ENCODE results near the gene ACAP3. TPM values are rescaled to one million over a fixed set of nuclear protein-coding genes. Genes with fewer than 3 reads are reported as not detected.
"Not testable (repeated sequence)": the region's sequence is repeated elsewhere in the genome, so short reads cannot be mapped to it uniquely, and the experiment has no call there.

ACAP3 gene
- total RNA-seq, 4 donors from 2014 or later: 98.8 to 189 (median 115) TPM

GRCh38 chr1:1255611-1256010 is 52.1 kb downstream of the ACAP3 start:
- intact Hi-C loops (cut with DNase I; ENCODE audit: low total_unique reads): no loop called here
- TF ChIP-seq POLR2A (IDR thresholded peaks at IDR 0.05): no peak
- TF ChIP-seq, protein P1, sequence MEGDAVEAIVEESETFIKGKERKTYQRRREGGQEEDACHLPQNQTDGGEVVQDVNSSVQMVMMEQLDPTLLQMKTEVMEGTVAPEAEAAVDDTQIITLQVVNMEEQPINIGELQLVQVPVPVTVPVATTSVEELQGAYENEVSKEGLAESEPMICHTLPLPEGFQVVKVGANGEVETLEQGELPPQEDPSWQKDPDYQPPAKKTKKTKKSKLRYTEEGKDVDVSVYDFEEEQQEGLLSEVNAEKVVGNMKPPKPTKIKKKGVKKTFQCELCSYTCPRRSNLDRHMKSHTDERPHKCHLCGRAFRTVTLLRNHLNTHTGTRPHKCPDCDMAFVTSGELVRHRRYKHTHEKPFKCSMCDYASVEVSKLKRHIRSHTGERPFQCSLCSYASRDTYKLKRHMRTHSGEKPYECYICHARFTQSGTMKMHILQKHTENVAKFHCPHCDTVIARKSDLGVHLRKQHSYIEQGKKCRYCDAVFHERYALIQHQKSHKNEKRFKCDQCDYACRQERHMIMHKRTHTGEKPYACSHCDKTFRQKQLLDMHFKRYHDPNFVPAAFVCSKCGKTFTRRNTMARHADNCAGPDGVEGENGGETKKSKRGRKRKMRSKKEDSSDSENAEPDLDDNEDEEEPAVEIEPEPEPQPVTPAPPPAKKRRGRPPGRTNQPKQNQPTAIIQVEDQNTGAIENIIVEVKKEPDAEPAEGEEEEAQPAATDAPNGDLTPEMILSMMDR (IDR thresholded peaks at IDR 0.05): no peak
- DNase-seq (ENCODE audit: low spot score in 2 of 2): no peak
- no peak overlapping the region for H3K4me3 ChIP-seq (ENCODE audit: low read depth, poor library complexity, severe bottlenecking)
- 93 to 94% methylated on average over 10 of the region's 10 CpGs for WGBS, 2 donors

GRCh38 chr1:1255078-1255477 is 52.7 kb downstream of the ACAP3 start:
- DNase-seq (ENCODE audit: low spot score in 2 of 2): no peak
- intact Hi-C loops (cut with DNase I; ENCODE audit: low total_unique reads): no loop called here
- TF ChIP-seq, protein P1 (IDR thresholded peaks at IDR 0.05): no peak
- TF ChIP-seq POLR2A (IDR thresholded peaks at IDR 0.05): no peak
- WGBS, 2 donors: 93 to 94% methylated on average over 26 of the region's 26 CpGs
- no peak overlapping the region for H3K4me3 ChIP-seq (ENCODE audit: low read depth, poor library complexity, severe bottlenecking)

GRCh38 chr1:1254667-1254998 is 53.1 kb downstream of the ACAP3 start:
- WGBS, 2 donors: 84 to 88% methylated on average over 15 to 21 of the region's 21 CpGs
- TF ChIP-seq POLR2A (IDR thresholded peaks at IDR 0.05): no peak
- DNase-seq (ENCODE audit: low spot score in 2 of 2): no peak
- intact Hi-C loops (cut with DNase I; ENCODE audit: low total_unique reads): no loop called here
- H3K4me3 ChIP-seq (ENCODE audit: low read depth, poor library complexity, severe bottlenecking): no peak overlapping the region

DNA sequence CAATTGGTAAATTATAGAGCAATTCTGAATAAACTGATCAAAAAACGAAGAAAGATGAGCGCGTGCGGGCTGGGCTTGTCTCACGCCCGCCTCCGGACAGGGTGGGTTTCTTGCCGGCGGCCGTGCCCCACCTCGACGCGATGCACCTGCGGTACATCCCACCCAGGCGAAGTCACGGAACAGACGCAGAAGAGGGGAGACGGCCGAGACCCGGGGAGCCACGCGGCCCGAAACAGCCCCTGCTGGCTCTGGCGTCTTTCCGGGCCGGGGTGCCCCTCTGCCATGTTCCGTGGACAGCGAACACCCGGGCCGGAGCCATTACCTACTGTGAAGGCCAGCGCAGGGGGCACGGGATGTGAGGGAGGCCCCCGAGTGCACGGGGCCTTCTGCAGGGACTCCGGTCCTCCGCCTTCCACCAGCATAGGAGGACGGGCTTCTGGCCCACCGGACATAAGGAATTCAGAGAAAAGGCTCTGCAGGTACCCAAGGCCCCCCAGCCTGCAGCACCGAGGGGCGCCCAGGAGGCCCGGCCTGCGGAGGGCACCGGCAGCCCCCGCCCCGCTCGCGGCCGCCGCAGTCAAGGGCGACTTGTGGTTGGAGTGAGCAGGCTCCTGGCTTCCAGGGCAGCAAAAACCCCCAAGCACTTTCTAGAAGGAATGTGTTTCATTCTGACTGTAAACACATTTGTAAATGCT is 53.6 kb downstream of the ACAP3 start:
- 92 to 96% methylated on average over 46 of the region's 50 CpGs for WGBS, 2 donors
- intact Hi-C loops (cut with DNase I; ENCODE audit: low total_unique reads): no loop called here
- H3K4me3 ChIP-seq (ENCODE audit: low read depth, poor library complexity, severe bottlenecking): no peak overlapping the region

DNA sequence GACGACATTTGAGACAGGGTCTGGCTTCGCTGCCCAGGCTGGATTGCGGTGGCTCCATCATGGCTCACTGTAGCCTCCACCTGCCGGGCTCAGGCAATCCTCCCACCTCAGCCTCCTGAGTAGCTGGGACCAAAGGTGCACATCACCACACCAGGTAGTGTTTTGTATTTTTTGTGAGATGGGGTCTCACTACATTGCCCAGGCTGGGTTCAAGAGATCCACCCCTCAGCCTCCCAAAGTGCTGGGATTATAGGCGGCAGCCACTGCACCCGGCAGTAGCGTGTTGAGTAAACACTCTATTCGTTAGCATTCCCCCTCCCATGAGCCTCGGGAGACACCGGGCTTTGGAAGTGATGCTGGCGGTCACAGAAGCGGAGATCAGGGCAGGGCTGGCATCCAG is 54.4 kb downstream of the ACAP3 start:
- H3K4me3 ChIP-seq (ENCODE audit: low read depth, poor library complexity, severe bottlenecking): no peak overlapping the region
- 88 to 92% methylated on average over 11 to 12 of the region's 12 CpGs for WGBS, 2 donors
- no peak for DNase-seq (ENCODE audit: low spot score in 2 of 2)
- intact Hi-C loops (cut with DNase I; ENCODE audit: low total_unique reads): no loop called here
- TF ChIP-seq POLR2A (IDR thresholded peaks at IDR 0.05): no peak
- TF ChIP-seq, protein P1 (IDR thresholded peaks at IDR 0.05): no peak

More for the DNA sequence above, 53.6 kb downstream of the ACAP3 start:
- TF ChIP-seq POLR2A (IDR thresholded peaks at IDR 0.05): no peak
- TF ChIP-seq, protein P1 (IDR thresholded peaks at IDR 0.05): no peak
- DNase-seq (ENCODE audit: low spot score in 2 of 2): no peak

DNA sequence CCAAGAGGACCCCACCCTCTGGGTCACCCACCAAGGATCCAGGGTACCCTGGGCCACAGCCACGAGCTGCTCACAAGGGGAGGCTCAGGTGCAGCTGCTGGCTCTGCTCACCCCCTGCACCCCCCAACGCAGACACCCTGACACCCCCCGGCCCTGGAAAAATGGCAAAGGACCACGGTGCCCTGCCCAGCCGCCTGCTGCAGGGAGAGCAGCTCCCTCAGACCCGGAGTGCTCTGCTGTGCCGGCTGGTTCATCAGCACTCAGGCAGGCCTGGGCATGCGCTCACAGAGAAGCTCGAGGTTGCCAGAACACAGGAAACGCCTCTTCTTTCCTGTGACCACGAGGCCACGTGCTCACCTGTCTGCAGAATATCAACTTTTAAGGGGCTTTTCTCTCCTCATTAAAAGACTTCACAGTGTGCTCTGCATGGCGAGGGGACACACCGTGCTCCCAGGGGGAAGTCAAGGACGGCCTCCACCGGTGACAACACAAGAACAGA is 56.9 kb downstream of the ACAP3 start:
- TF ChIP-seq, protein P1 (IDR thresholded peaks at IDR 0.05): no peak
- no peak for TF ChIP-seq POLR2A (IDR thresholded peaks at IDR 0.05)
- H3K4me3 ChIP-seq (ENCODE audit: low read depth, poor library complexity, severe bottlenecking): no peak overlapping the region
- no peak for DNase-seq (ENCODE audit: low spot score in 2 of 2)
- intact Hi-C loops (cut with DNase I; ENCODE audit: low total_unique reads): no loop called here
- 66 to 75% methylated on average over 10 to 16 of the region's 16 CpGs for WGBS, 2 donors

- intact Hi-C loops (cut with DNase I; ENCODE audit: low total_unique reads); H3K4me3 ChIP-seq (ENCODE audit: low read depth, poor library complexity, severe bottlenecking); DNase-seq (ENCODE audit: low spot score in 2 of 2): not testable (repeated sequence)
- 85 to 88% methylated on average over 8 to 15 of the region's 21 CpGs for WGBS, 2 donors
Measured at GRCh38 chr1:1248009-1248913, 59.5 kb downstream of the ACAP3 start.

All from lower leg skin (tissue), 4 donors.